Epithelial cell of prostate (primary cell): ENCODE data around the gene TBC1D5.
"Not testable (repeated sequence)": the region's sequence is repeated elsewhere in the genome, so short reads cannot be mapped to it uniquely, and the experiment has no call there.

ENCODE experiments used
- DNase-seq: peaks from one replicate; pipeline ENCODE4 v3.0.0-alpha.2; 2011; ENCODE audit warnings: low read depth, low spot score
- H3K27ac ChIP-seq: fragments of 450-650 bp; 2 replicates; pipeline ENCODE4 v1.5.1; 2017; ENCODE audit warnings: mild to moderate bottlenecking

Gene TBC1D5

GRCh38 chr3:17752436-17752835 is 10.0 kb upstream of the TBC1D5 start:
- no peak for DNase-seq

GRCh38 chr3:17749705-17750293 is 7.4 kb upstream of the TBC1D5 start:
- DNase-seq, result no peak
- H3K27ac ChIP-seq, result no peak overlapping the region

More at GRCh38 chr3:17752436-17752835, 10.0 kb upstream of the TBC1D5 start:
- no peak overlapping the region for H3K27ac ChIP-seq

GRCh38 chr3:17749281-17749680 is 6.8 kb upstream of the TBC1D5 start:
- no peak overlapping the region for H3K27ac ChIP-seq
- DNase-seq, result no peak

GRCh38 chr3:17747890-17748247 is 5.4 kb upstream of the TBC1D5 start:
- DNase-seq, result no peak
- H3K27ac ChIP-seq, result no peak overlapping the region

- DNase-seq, result no peak
- no peak overlapping the region for H3K27ac ChIP-seq
Observed at GRCh38 chr3:17747174-17747889, 4.9 kb upstream of the TBC1D5 start.

- H3K27ac ChIP-seq, result no peak overlapping the region
- no peak for DNase-seq
Observed at GRCh38 chr3:17745894-17746293, 3.5 kb upstream of the TBC1D5 start.

- no peak overlapping the region for H3K27ac ChIP-seq
- no peak for DNase-seq
Observed at GRCh38 chr3:17745301-17745700, 2.9 kb upstream of the TBC1D5 start.

GRCh38 chr3:17744693-17745092 is 2.3 kb upstream of the TBC1D5 start:
- no peak for DNase-seq
- H3K27ac ChIP-seq, result no peak overlapping the region

- no peak for DNase-seq
- no peak overlapping the region for H3K27ac ChIP-seq
Observed at GRCh38 chr3:17743658-17743995, 1.2 kb upstream of the TBC1D5 start.

GRCh38 chr3:17742880-17743657 is 638 bp upstream of the TBC1D5 start:
- DNase-seq, result no peak

GRCh38 chr3:17741621-17742101 is 770 bp downstream of the TBC1D5 start:
- H3K27ac ChIP-seq, result peak overlapping the region; percentile 98
- DNase-seq, result no peak

More at GRCh38 chr3:17742880-17743657, 638 bp upstream of the TBC1D5 start:
- peak overlapping the region; percentile 98 for H3K27ac ChIP-seq

- DNase-seq, result peak; percentile 60
- peak overlapping the region; percentile 98 for H3K27ac ChIP-seq
Observed at GRCh38 chr3:17740721-17741141, 1.7 kb downstream of the TBC1D5 start.

GRCh38 chr3:17738921-17739320 is 3.5 kb downstream of the TBC1D5 start:
- no peak for DNase-seq
- peak overlapping the region; percentile 98 for H3K27ac ChIP-seq

GRCh38 chr3:17738219-17738618 is 4.2 kb downstream of the TBC1D5 start:
- H3K27ac ChIP-seq, result no peak overlapping the region

GRCh38 chr3:17737591-17737990 is 4.8 kb downstream of the TBC1D5 start:
- no peak overlapping the region for H3K27ac ChIP-seq
- DNase-seq, result no peak

More at GRCh38 chr3:17738219-17738618, 4.2 kb downstream of the TBC1D5 start:
- no peak for DNase-seq

- not testable (repeated sequence) for H3K27ac ChIP-seq, DNase-seq
Observed at GRCh38 chr3:17735362-17735761, 7.1 kb downstream of the TBC1D5 start.

- no peak for DNase-seq
- no peak overlapping the region for H3K27ac ChIP-seq
Observed at GRCh38 chr3:17733768-17734167, 8.7 kb downstream of the TBC1D5 start.

- DNase-seq, result no peak
- H3K27ac ChIP-seq, result no peak overlapping the region
Observed at GRCh38 chr3:17733215-17733614, 9.2 kb downstream of the TBC1D5 start.

- DNase-seq, result no peak
- H3K27ac ChIP-seq, result no peak overlapping the region
Observed at GRCh38 chr3:17730318-17730967, 12.0 kb downstream of the TBC1D5 start.

- H3K27ac ChIP-seq, result no peak overlapping the region
- no peak for DNase-seq
Observed at GRCh38 chr3:17726313-17726712, 16.1 kb downstream of the TBC1D5 start.

- not testable (repeated sequence) for DNase-seq, H3K27ac ChIP-seq
Observed at GRCh38 chr3:17725844-17726243, 16.6 kb downstream of the TBC1D5 start.
